SK-N-MC (cell line): ENCODE measurements around the gene RPS2.
A peak's percentile ranks its signal among the peaks of the same experiment; 100 is the strongest.
"Not testable (repeated sequence)": the region's sequence is repeated elsewhere in the genome, so short reads cannot be mapped to it uniquely, and the experiment has no call there.

Source experiments
- DNase-seq: peaks from one replicate; pipeline ENCODE4 v3.0.0-alpha.2; 2011; ENCODE audit warnings: low read depth, low spot score
- H3K27ac ChIP-seq: fragments of 200-600 bp; sonication (generic); 2 replicates; pipeline ENCODE4 v1.5.1; 2016; ENCODE audit warnings: mixed run types
- H3K36me3 ChIP-seq: fragments of 200-600 bp; sonication (generic); 2 replicates; pipeline ENCODE4 v1.6.1; 2017; ENCODE audit warnings: antibody characterized with exemption, low read length, mixed read lengths; ENCODE audit not compliant: insufficient read depth
- H3K4me3 ChIP-seq: fragments of 200-600 bp; sonication (generic); 2 replicates; pipeline ENCODE4 v1.5.1; 2016
- H3K9ac ChIP-seq: fragments of 200-600 bp; sonication (generic); 2 replicates; pipeline ENCODE4 v1.8.0; 2017; ENCODE audit warnings: mixed run types, mixed read lengths; ENCODE audit not compliant: insufficient read length
- H3K9me3 ChIP-seq: fragments of 200-600 bp; sonication (generic); 2 replicates; pipeline ENCODE4 v1.6.1; 2017; ENCODE audit warnings: low read depth, mild to moderate bottlenecking, antibody characterized with exemption, low read length, moderate library complexity, mixed read lengths
- EZH2 ChIP-seq: fragments of 200-600 bp; sonication (generic); IDR thresholded peaks from one replicate; pipeline ENCODE4 v1.6.1; 2017; ENCODE audit warnings: antibody characterized with exemption
- FOXP2 ChIP-seq: optimal IDR thresholded peaks from 2 replicates; pipeline ENCODE3; 2011; ENCODE audit warnings: mild to moderate bottlenecking, moderate library complexity; ENCODE audit not compliant: insufficient read depth; ENCODE audit errors: extremely low read length, control extremely low read depth
- POLR2AphosphoS5 ChIP-seq: IDR thresholded peaks from 2 replicates; pipeline ENCODE4 v1.6.1; 2012; ENCODE audit warnings: mild to moderate bottlenecking, low read depth, low read length, borderline replicate concordance

Gene RPS2

DNA sequence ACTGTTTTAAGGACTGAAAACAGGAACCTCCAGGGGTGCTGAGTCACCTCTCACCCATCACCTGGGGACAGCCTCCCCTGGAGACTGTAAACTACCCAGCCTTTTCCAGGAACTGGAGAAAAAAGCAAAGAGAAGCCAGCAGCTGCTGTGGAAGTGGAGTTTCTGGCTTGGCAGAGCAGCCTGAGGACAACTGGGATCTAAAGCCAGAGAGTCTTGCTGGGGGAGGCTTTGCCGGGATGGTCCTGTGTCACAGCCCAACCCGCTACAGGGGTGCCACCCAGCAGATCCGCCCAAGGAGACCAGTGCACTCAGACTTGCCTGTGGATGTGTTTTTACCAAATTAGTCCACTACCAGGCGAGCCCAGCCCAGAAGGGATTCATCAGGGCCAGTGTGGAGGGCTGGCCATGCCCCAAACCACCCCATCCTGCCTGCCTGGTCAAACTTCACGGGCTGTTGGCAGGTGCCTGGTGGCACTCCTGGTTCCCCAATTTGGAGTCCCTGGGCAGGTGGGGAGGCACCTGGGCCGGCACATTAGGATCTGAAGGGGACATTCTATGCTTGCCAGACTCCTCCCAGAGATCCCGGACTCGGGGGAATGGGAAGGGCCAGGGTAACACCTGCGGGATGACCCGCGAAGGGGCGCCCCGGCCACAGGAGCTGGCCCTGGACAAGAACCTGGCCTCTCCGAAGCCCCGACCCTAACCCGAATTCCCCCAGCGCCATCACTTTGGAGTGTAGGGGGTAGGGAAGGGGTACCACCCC, 22.4 kb downstream of the RPS2 start:
- peak overlapping the region; percentile 77 for H3K9ac ChIP-seq
- H3K27ac ChIP-seq = no peak overlapping the region
- no peaks in the 10 kb centered on the region; the same call in 1 of the 2 replicates for H3K36me3 ChIP-seq
- H3K9me3 ChIP-seq = no peaks in the 10 kb centered on the region
- DNase-seq = no peak
- peak overlapping the region; percentile 96 for H3K4me3 ChIP-seq
- no peak for TF ChIP-seq EZH2
- no peak for TF ChIP-seq POLR2AphosphoS5
- no peak for TF ChIP-seq FOXP2

- Histone ChIP-seq H3K9ac (no peak overlapping the region), H3K9me3 (no peaks in the 10 kb centered on the region), H3K4me3 (no peak overlapping the region), H3K36me3 (no peaks in the 10 kb centered on the region; the same call in 1 of the 2 replicates), H3K27ac (no peak overlapping the region)
- no peak for TF ChIP-seq POLR2AphosphoS5
- no peak for TF ChIP-seq EZH2
- TF ChIP-seq FOXP2 = no peak
- DNase-seq = no peak
These were observed 23.2 kb downstream of the RPS2 start for GRCh38 chr16:1941162-1942046.

DNA sequence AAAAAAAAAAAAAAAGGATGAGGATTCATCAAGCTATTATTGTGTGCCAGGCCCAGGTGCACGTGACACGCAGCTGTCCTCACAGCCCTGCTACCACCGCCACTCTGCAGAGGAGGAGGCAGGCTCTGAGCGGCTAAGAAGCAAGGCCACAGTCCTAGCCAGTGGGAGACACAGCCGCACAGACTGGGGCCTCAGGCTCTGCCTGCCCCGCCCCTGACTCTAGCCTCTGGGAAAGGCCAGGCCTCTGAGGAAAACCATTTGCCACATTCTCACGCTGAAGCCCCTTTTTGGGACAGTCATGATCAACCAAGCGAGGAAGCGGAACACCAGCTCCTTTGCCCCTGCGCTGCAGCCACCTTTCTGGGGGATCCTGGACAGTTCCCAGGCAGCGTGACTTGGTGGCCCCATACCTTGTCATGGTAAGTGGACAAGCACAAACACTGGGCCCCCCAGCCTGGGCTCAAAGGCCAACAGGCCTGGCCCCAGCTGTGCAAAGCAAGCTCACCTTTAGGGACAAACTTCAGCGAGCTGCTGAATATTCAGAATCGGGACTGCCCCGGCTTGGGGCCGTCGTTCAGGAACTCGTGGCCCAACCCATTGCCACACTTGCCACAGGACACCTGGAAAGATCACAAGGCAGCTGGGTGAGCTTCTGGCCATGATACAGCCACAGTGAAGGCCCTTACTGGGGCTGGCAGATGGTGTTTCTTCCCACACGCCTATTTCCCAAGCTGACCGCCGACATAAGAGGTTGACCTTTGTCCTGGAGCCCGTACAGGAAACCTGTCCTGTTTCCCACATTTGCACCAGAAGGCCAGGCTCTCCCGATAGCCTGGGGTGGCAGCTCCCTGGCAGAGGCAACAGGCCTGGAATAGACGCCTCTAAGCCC, 24.1 kb downstream of the RPS2 start:
- DNase-seq = no peak
- no peaks in the 10 kb centered on the region; the same call in 1 of the 2 replicates for H3K36me3 ChIP-seq
- no peak overlapping the region for H3K4me3 ChIP-seq
- no peak overlapping the region for H3K9ac ChIP-seq
- TF ChIP-seq EZH2 (no peak), POLR2AphosphoS5 (no peak), FOXP2 (no peak)
- H3K27ac ChIP-seq = no peak overlapping the region
- H3K9me3 ChIP-seq = no peaks in the 10 kb centered on the region

DNA sequence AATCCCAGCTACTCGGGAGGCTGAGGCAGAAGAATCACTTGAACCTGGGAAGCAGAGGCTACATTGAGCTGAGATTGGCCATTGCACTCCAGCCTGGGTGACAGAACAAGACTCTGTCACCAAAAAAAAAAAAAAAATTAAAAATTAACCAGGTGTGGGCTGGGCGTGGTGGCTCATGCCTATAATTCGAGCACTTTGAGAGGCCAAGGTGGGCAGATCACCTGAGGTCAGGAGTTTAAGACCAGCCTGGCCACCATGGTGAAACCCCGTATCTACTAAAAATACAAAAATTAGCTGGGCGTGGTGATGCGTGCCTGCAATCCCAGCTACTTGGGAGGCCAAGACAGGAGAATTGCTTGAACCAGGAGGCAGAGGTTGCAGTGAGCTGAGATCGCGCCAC, 24.8 kb downstream of the RPS2 start:
- not testable (repeated sequence) for H3K4me3 ChIP-seq, DNase-seq, H3K9ac ChIP-seq, H3K9me3 ChIP-seq, H3K36me3 ChIP-seq, H3K27ac ChIP-seq

GRCh38 chr16:1938910-1939309, 25.7 kb downstream of the RPS2 start:
- no peak overlapping the region for H3K9ac ChIP-seq
- H3K9me3 ChIP-seq = no peaks in the 10 kb centered on the region
- no peaks in the 10 kb centered on the region; the same call in 1 of the 2 replicates for H3K36me3 ChIP-seq
- TF ChIP-seq EZH2 (no peak), POLR2AphosphoS5 (no peak), FOXP2 (no peak)
- H3K4me3 ChIP-seq = no peak overlapping the region
- no peak overlapping the region for H3K27ac ChIP-seq
- DNase-seq = no peak

DNA sequence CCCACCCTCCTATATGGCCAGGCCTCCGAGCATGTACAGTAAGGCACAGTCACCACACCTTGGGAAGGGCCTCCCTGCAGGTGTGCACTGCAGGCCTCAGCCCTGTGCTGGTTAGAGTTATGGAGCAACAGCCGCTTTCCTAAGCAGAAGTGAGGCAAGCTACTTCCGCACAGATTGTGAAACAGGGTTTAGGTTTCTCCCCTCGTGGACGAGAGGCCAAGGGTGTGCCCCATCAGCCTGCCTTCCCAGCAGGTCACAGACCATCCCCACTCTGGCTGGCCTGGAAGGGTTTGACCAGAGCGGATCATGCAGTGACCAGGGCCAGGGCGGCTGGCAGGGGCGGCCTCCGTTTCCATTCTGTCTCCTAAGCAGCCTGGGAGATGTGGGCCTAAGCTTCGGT, 26.3 kb downstream of the RPS2 start:
- no peak for DNase-seq
- no peak overlapping the region for H3K4me3 ChIP-seq
- H3K27ac ChIP-seq = no peak overlapping the region
- H3K9me3 ChIP-seq = no peaks in the 10 kb centered on the region
- H3K9ac ChIP-seq = no peak overlapping the region
- no peak for TF ChIP-seq EZH2
- no peak for TF ChIP-seq FOXP2
- TF ChIP-seq POLR2AphosphoS5 = no peak
- H3K36me3 ChIP-seq = no peaks in the 10 kb centered on the region; the same call in 1 of the 2 replicates

DNA sequence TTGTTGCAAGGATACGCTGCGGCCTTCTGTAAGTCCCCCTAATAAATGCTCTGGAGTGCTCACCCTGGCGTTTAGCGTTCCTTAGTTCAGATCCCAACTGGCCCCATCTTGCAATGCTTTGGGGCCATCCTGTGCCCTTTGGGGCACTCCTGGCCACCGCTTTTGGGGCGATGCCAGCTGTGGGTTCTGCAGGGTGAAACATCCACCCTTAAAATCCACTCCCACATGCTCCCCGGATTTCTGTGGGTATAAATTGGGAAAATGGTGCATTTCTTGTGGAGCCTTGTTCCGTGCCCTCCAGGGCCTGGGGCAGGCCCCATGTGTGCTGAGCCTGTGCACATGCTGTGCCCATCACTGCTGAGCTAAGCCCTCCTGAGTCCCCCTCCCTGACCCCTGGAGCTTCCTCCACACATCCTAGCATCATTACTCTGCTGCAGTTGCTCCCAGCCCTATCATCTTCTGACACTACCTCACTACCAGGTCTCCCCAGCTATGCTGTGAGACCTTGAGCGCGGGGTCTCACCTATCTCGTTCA, 27.6 kb downstream of the RPS2 start:
- TF ChIP-seq POLR2AphosphoS5 (no peak), EZH2 (no peak), FOXP2 (no peak)
- Histone ChIP-seq H3K4me3 (no peak overlapping the region), H3K9me3 (no peaks in the 10 kb centered on the region), H3K36me3 (no peaks in the 10 kb centered on the region; the same call in 1 of the 2 replicates), H3K27ac (no peak overlapping the region), H3K9ac (no peak overlapping the region)
- no peak for DNase-seq
